Activated CD4-positive, alpha-beta T cell treated with anti-CD3 and anti-CD28 coated beads, Interleukin-2, amount 50 U/mL, for 1 hour (primary cell): ENCODE results near the gene PRKG1.
"Not testable (repeated sequence)": the region's sequence is repeated elsewhere in the genome, so short reads cannot be mapped to it uniquely, and the experiment has no call there.

Source experiments
- DNase-seq: peaks from one replicate; pipeline ENCODE4 v3.0.0-alpha.2; 2020

Gene PRKG1

GRCh38 chr10:51281387-51281786, 207.1 kb downstream of the PRKG1 start:
- DNase-seq = not testable (repeated sequence)

- no peak for DNase-seq
Measured at GRCh38 chr10:51285601-51286000, 211.3 kb downstream of the PRKG1 start.

DNA sequence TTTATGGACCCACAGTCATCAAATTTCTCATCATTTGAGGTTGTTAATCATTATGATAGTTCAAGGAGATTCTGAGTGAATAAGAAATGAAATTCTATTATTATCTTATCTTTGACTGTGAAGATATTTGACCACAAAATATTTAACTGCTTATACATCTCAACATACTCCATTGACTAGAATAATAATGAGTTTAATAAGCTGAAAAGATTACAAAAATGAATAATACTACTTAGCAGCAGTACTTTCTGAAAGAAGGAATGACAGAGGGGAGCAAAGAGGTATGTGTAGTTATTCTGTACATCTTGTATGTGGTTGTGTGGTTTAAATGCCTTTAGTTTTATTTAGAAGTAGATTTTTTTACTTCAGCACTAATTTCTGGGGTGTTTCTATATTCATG, 214.2 kb downstream of the PRKG1 start:
- no peak for DNase-seq

- DNase-seq = no peak
Measured at GRCh38 chr10:51289519-51289918, 215.2 kb downstream of the PRKG1 start.

GRCh38 chr10:51291961-51292360, 217.7 kb downstream of the PRKG1 start:
- DNase-seq = no peak

GRCh38 chr10:51297438-51297837, 223.2 kb downstream of the PRKG1 start:
- no peak for DNase-seq

GRCh38 chr10:51300617-51301304, 226.5 kb downstream of the PRKG1 start:
- no peak for DNase-seq

- DNase-seq = no peak
Measured at GRCh38 chr10:51301644-51302043, 227.4 kb downstream of the PRKG1 start.

- no peak for DNase-seq
Measured at GRCh38 chr10:51302316-51302715, 228.0 kb downstream of the PRKG1 start.

GRCh38 chr10:51308116-51308515, 233.8 kb downstream of the PRKG1 start:
- no peak for DNase-seq

DNA sequence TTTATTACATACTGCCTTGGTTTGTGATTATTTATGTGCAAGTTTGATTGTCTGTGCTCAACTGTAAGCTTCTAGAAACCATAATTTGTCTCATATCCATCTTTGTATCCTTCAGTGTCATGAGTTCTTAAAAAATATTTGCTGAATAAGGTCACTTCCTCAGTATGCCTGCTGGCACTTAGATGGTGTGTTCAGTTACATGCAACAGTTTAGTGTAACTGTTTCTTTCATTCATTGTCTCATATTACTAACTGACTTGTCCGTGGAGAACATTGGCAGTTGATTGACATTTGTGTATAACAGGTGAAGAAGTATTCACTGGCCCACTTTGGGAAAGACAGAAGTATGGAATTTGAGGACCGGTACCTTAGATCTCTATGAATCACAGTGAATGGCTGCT, 236.9 kb downstream of the PRKG1 start:
- DNase-seq = no peak

GRCh38 chr10:51312817-51313216, 238.5 kb downstream of the PRKG1 start:
- no peak for DNase-seq

DNA sequence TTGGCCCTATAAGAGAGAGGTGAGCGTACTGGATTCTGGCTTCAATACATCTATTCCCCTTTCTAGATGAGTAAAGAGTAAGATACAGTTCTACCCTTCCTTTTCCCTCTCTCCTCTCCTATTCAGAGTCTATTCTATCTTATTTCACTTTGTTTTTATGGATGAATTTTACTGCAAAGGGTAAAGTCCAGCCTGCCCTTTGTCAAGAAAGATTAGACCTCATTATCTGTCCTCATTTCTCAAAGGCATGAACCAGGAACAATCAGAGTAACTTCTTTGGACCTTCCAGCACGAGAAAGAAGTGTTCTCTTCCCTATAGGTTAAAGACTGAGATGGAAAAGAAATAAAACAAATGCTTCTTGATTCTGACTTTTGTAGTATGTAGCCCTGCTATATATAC, 239.0 kb downstream of the PRKG1 start:
- no peak for DNase-seq

GRCh38 chr10:51313773-51314478, 239.6 kb downstream of the PRKG1 start:
- DNase-seq = no peak

DNA sequence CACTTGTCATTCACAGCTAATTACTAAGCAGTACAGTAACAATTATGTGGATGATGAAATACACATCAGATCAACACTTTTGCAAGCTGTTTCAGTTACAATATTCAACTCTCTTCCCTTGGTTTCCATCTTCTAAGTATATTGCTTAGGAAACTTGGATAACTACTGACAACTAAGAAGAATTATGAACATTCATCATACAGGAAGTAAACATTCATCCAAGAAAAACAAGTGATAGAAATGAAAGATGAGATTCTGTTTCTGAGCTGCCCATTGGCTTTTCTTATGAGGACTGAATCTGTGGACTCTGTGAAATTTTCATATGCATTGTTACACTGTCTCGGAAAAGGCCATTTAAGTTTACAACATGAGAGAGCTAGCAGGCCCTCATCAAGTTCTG, 240.2 kb downstream of the PRKG1 start:
- no peak for DNase-seq

DNA sequence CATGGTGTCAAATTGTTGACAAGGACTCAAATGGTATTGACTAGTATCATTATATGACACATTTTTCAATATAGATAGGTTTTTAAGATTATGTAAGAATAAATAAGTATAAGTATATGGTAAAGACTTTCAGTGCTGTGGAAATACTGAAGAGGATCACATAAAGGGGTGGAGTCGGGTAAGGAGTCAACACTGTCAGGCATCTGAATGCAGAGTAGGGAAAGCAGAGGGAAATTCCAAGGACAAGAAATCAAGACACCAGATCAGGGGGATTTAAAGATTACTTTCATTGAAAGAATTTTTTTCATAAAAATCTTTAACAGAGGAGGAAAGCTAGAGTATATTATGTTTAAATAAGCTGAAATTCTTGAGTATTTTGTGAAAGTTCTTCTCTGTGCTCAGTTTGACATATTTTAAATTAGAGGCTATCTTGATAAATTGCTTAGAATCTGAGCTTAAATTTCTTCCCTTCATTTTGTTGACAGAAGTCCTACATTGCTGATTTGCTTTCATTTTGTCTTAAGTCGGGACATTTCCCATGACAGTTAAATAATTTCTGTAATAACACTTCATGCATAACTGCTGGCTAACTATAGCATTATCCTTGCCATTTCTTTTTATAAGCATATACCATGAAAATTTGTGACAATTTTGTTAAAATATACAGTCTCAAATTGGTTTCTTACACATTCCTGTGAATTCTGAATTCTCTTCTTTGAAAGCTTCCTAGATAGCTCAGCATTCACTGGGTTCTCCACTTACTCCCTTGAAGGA, 244.3 kb downstream of the PRKG1 start:
- no peak for DNase-seq

DNA sequence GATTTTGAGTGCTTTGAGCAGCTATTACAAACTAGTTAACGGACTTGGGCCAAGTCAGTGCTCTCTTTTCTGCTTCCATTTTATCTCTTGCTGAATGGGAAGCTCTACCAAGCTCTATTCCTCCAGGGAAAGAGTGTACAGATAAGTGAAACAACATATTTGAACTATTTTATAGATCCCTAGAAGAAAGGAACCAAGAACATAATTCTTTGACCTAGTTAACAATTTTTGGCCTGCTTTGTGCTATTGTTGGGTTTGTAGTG, 244.8 kb downstream of the PRKG1 start:
- DNase-seq = no peak

DNA sequence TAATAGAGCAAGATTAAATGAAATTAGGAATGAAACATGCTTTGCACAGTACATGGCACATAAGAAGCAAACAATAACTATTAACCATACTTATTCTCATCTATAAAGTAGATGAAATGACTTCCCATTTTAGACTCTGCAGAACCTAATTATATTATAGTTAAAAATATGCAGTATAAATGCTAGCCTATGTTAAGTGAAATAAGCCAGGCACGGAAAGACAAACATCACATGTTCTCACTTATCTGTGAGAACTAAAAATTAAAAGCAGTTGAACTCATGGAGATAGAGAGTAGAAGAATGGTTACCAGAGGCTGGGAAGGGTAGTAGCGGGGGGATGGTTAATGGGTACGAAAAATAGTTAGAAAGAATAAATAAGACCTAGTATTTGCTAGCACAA, 247.0 kb downstream of the PRKG1 start:
- no peak for DNase-seq

- DNase-seq = no peak
Measured at GRCh38 chr10:51321980-51322379, 247.7 kb downstream of the PRKG1 start.

GRCh38 chr10:51325649-51326048, 251.4 kb downstream of the PRKG1 start:
- no peak for DNase-seq

GRCh38 chr10:51326174-51326573, 251.9 kb downstream of the PRKG1 start:
- DNase-seq = no peak

DNA sequence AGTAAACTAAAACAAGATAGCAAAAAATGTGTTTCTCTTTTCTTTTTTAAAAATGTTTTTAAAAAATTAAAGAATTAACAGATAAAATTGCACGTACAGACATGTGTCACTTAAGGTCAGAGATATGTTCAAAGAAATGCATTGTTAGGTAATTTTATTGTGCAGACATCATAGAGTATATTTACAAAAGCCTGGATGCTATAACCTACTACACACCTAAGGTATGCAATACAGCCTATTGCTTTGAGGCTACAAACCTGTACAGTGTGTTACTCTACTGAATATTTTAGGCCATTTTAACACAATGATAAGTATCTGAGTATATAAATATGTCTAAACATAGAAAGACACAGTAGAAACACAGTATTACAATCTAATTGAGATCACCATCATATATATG, 253.1 kb downstream of the PRKG1 start:
- no peak for DNase-seq

DNA sequence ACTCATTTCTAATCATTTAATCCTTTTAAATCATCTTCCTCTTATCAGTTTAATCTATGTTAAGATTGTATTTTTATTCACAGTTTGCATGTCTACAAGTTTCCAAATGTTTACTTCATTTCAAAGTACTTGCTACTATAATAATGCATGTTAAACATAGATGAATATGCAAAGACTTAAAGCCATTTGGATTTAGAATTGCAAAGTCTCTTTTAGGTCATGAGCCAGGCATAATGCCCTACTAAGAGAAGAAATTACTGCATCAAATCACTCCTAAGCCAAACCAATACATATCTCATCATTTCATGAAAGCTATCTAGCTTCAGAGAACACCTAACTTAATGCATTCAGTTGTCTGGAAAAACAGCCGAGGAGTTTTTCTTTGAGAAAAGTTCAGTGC, 266.1 kb downstream of the PRKG1 start:
- no peak for DNase-seq
